ENCODE measurements around the gene CYP2A7.
"Not testable (repeated sequence)": the region's sequence is repeated elsewhere in the genome, so short reads cannot be mapped to it uniquely, and the experiment has no call there.

Gene CYP2A7

DNA sequence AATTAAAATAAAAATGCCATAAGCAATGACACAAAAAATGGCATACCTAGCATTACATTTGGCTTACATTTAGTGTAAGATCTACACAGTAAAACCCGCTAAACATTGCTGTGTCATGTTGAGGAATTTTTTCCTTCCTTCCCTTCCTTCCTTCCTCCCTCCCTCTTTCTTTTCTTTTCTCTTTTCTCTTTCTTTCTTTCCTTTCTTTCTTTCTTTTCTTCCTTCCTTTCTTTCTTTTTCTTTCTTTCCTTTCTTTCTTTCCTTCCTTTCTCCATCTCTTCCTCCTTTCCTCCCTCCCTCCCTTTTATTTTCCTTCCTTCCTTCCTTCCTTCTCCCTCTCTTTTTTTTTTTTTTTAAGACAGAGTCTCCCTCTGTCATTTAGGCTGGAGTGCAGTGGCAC is 43.6 kb downstream of the CYP2A7 start:
- not testable (repeated sequence) for DNase-seq

- no peak for DNase-seq
These were observed 45.1 kb downstream of the CYP2A7 start for GRCh38 chr19:40836754-40837429.

- not testable (repeated sequence) for DNase-seq
These were observed 48.1 kb downstream of the CYP2A7 start for GRCh38 chr19:40833728-40834533.

- not testable (repeated sequence) for DNase-seq
These were observed 49.6 kb downstream of the CYP2A7 start for GRCh38 chr19:40832431-40832790.

- DNase-seq, result no peak
These were observed 50.3 kb downstream of the CYP2A7 start for GRCh38 chr19:40831502-40832430.

- not testable (repeated sequence) for DNase-seq
These were observed 51.3 kb downstream of the CYP2A7 start for GRCh38 chr19:40830741-40831140.

DNA sequence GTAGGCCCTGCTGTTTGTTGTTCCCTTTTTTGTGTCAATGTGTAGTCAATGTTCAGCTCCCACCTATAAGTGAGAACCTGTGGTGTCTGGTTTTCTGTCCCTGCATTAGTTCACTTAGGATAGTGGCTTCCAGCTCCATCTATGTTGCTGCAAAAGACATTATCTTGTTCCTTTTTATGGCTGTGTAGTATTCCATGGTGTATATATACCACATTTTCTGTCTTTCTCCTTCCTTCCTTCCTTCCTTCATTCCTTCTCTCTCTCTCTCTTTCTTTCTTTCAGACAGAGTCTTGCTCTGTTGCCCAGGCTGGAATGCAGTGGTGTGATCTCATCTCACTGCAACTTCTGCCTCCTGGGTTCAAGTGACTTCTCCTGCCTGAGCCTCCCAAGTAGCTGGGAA is 52.8 kb downstream of the CYP2A7 start:
- no peak for DNase-seq

GRCh38 chr19:40827386-40828247 is 54.4 kb downstream of the CYP2A7 start:
- no peak for DNase-seq

DNA sequence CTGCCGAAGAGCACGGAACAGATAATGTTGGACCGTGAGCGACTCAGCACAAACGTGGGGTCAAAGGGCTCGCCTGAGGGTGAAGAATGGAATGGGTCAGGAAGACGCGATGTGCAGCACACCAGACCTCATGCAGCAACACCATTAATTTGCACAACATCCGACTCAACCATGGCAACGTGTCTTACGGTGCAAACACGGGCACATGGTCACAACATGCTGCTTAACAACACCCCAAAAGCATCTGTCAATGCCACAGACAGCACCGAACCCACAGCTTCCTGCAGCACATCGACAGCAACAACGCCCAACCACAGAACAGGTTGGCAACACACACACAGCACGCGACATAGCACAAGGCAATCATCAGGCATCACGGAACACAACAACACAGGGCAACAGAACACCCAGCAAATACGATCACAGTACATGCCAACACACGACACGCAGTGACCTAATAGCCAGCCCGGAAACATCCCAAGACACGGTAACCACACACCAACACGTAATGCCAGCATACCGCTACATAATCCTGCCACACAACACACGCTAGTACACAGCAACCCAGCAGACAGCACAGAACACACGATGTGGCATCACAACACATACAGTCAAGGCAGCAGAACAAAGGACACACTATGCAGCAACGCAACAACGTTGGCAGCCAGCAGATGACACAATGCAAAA is 55.2 kb downstream of the CYP2A7 start:
- not testable (repeated sequence) for DNase-seq

- DNase-seq, result not testable (repeated sequence)
These were observed 55.7 kb downstream of the CYP2A7 start for GRCh38 chr19:40826312-40826698.

DNA sequence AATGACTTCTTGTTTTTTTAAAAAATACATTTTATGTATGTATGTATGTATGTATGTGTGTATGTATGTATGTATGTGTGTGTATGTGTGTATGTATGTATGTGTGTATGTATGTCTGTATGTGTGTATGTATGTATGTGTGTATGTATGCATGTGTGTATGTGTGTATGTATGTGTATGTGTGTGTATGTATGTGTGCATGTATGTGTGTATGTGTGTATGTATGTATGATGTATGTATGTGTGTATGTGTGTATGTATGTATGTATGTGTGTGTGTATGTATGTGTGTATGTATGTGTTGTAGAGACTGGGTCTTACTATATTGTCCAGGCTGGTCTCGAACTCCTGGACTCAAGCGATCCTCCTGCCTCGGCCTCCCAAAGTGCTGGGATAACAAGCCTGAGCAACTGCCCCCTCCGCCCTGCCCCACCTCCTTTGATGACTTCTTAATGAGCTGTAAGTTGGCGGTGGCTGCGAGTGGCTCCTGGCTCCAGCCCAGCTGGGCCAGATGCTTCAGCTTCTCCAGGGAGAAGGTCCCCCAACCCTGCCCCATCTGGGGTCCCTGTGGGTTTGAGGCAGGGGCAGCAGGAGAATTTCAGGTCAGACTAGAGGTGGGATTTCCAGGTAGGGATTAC is 56.5 kb downstream of the CYP2A7 start:
- not testable (repeated sequence) for DNase-seq
